ENCODE data around the gene BRPF3. TPM values are rescaled to one million over a fixed set of nuclear protein-coding genes. Genes with fewer than 3 reads are reported as not detected.

BRPF3 gene
- 10 to 100 TPM; 74.8 to 84.6 (median 75.9) TPM for total RNA-seq
- long read RNA-seq, donor 1, full-length matches to known transcripts = 1 of 61 reads
- long read RNA-seq, donor 1, partial matches to known transcripts = 56 of 61 reads
- long read RNA-seq, donor 1, other reads (novel, unspliced or antisense) = 4 of 61 reads
- long read RNA-seq, donor 2, partial matches to known transcripts = 1 of 12 reads
- long read RNA-seq, donor 2, other reads (novel, unspliced or antisense) = 11 of 12 reads

DNA sequence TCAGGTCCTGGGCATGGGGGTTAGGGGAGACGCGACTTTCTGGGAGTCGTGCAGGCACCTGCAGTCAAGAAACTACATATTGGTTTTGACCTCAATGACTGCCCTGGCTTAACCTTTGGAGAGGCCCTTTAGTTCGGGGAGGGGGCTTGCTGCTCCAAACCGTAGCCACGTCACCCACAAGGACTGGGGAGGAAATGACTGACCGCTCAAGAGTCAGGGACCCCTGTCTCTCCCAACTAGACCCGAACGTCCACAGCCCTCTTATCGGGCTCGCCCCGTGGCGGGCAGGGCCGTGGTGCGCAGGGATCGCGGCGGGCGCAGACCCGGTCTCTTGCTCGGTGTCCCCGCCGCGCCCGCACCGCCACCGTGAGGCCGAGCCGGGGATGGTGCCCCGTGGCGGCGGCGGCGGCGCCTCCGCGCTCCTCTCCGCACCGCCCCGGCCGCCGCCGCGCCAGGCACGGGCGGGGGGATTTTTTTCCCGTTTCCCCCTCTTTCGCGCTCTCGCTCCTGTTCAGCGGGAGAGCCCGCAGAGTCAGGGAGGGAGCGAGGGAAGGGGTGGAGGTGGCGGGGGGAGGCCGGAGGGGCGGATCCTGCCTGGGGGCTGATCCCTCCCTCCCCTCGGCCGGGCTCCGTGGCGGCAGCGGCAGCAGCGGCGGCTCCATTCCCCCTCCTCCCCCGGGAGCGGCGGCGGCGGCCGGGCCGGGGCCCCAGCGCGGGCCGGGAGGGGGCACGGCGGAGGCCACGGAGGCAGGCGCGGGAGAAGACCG lies at the start of gene BRPF3:
Gene BRPF3 (plus strand): TSS at position 632 of the 767 bp plus-strand sequence. CDS start 3,579 bp downstream, outside the sequence.
- intact Hi-C loops (cut with DNase I, micrococcal nuclease) = no loop called here
- DNase-seq (peak; percentile 78 to 88 (median 87)), ATAC-seq (peak; percentile 89)
- Histone ChIP-seq H3K4me3 (peak within 1 kb of the TSS; percentile 53), H3K9me3 (no peaks in the 10 kb centered on the region), H3K36me3 (ENCODE audit: low read depth) (peaks cover 3% of the 10 kb centered on the region), H3K4me1 (ENCODE audit: low read depth) (peaks cover 10% of the 10 kb centered on the region)
- peak; percentile 56 for TF ChIP-seq CTCF (IDR thresholded peaks at IDR 0.05)

- no peak for TF ChIP-seq CTCF (IDR thresholded peaks at IDR 0.05)
- Histone ChIP-seq H3K4me3 (no peak overlapping the region), H3K4me1 (ENCODE audit: low read depth) (no peaks in the 10 kb centered on the region), H3K9me3 (no peaks in the 10 kb centered on the region), H3K36me3 (ENCODE audit: low read depth) (no peaks in the 10 kb centered on the region)
- intact Hi-C loops (cut with DNase I, micrococcal nuclease) = no loop called here
- DNase-seq = no peak
- ATAC-seq = no peak
Observed at GRCh38 chr6:36147294-36147693, 49.2 kb upstream of the BRPF3 start.

GRCh38 chr6:36149476-36149875 lies 47.1 kb upstream of the BRPF3 start:
- Histone ChIP-seq H3K36me3 (ENCODE audit: low read depth) (no peaks in the 10 kb centered on the region), H3K4me1 (ENCODE audit: low read depth) (no peaks in the 10 kb centered on the region), H3K4me3 (no peak overlapping the region), H3K9me3 (no peaks in the 10 kb centered on the region)
- no peak for TF ChIP-seq CTCF (IDR thresholded peaks at IDR 0.05)
- intact Hi-C loops (cut with DNase I, micrococcal nuclease) = no loop called here
- ATAC-seq (no peak), DNase-seq (no peak)

DNA sequence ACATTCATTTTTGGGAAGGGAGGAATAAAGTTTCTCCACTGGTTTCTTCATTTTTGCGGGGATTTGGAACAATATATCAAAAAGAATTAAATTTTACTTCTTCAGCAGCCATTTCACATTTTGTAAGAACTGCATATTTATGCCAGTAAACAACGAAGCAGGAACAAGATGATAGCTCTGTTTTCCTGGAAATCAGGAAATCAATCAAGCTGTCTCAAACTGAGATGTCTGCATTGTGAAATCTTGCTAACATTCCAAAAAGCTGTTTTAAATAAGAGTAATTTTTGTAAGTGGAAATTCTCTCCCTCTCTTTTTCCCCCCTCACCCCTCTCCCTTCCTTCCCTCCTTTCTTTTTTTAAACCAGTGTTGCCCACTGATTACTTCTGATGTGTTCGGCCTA lies 46.3 kb upstream of the BRPF3 start:
- no peaks in the 10 kb centered on the region for H3K9me3 ChIP-seq
- intact Hi-C loops (cut with DNase I, micrococcal nuclease) = no loop called here
- no peak for TF ChIP-seq CTCF (IDR thresholded peaks at IDR 0.05)
- DNase-seq (no peak), ATAC-seq (no peak)
- H3K4me3 ChIP-seq = no peak overlapping the region
- no peaks in the 10 kb centered on the region for H3K36me3 ChIP-seq (ENCODE audit: low read depth)
- no peaks in the 10 kb centered on the region for H3K4me1 ChIP-seq (ENCODE audit: low read depth)

GRCh38 chr6:36154286-36154685 lies 42.3 kb upstream of the BRPF3 start:
- Histone ChIP-seq H3K9me3 (no peaks in the 10 kb centered on the region), H3K4me1 (ENCODE audit: low read depth) (no peaks in the 10 kb centered on the region), H3K4me3 (no peak overlapping the region), H3K36me3 (ENCODE audit: low read depth) (no peaks in the 10 kb centered on the region)
- DNase-seq (no peak), ATAC-seq (no peak)
- intact Hi-C loops (cut with DNase I, micrococcal nuclease) = no loop called here
- TF ChIP-seq CTCF (IDR thresholded peaks at IDR 0.05) = no peak

Data from mucosa of descending colon (tissue), 3 donors.